Myocyte (in vitro differentiated cells): ENCODE measurements around the gene OTUB1. TPM values are rescaled to one million over a fixed set of nuclear protein-coding genes. Genes with fewer than 3 reads are reported as not detected.
A peak's percentile ranks its signal among the peaks of the same experiment; 100 is the strongest.
"Not testable (repeated sequence)": the region's sequence is repeated elsewhere in the genome, so short reads cannot be mapped to it uniquely, and the experiment has no call there.

Experiments used
- DNase-seq: peaks from one replicate; pipeline ENCODE4 v3.0.0-alpha.2; 2012; ENCODE audit warnings: low read depth
- polyA plus RNA-seq: library from polyadenylated mRNA; unstranded; fragments of >200 nt; gene quantifications from one replicate; pipeline ENCODE4 v1.2.1, GENCODE V29; 2012; ENCODE audit warnings: missing spikeins
- total RNA-seq: library from RNA; depleted of rRNA; stranded (reverse); fragments of >200 nt; gene quantifications from 2 replicates; pipeline ENCODE4 v1.2.3, GENCODE V29; 2014

OTUB1 gene, protein sequence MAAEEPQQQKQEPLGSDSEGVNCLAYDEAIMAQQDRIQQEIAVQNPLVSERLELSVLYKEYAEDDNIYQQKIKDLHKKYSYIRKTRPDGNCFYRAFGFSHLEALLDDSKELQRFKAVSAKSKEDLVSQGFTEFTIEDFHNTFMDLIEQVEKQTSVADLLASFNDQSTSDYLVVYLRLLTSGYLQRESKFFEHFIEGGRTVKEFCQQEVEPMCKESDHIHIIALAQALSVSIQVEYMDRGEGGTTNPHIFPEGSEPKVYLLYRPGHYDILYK
- 41.7 and 47.0 TPM in 2 replicates for total RNA-seq
- polyA plus RNA-seq = 88.1 TPM

DNA sequence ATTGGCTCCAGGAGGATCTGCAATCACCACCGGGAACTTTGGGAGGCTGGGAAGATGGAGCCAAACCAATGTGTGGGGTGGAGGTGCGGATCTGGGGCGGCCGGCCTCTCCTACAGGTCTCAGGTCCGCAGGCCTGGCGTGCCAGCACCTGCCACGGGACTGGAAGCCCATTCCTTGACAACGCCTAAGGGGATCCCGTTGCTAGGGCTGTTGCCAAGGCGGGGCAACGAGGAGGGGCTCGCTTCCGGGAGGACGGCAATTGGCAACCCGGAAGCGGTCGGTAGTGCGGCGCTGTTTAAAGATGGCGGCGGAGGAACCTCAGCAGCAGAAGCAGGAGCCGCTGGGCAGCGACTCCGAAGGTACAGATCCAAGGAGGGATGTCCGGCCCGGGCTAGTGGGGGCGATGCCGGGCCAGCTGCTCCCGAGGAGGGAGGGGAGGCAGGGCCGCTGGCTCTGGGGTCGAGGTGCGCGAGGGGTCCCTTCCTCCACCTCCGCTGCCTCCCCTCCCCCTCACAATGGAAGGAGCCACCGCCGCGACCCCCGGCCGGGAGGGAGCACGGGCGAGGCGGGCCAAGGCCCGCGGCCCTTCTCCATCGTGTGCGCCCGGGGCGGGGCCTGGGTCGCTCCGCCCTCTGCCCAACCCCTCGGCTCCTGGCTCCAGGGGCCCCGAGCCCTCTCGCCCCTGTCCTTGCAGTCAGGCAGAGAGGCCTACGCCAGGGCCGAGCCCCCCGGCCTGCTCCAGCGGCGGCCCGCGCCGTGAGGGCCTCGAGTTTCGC, at the start of gene OTUB1:
OTUB1 (plus strand) TSS at position 283 of the 776 bp plus-strand sequence; CDS start at position 302, 19 bp downstream.
- DNase-seq = peak; percentile 92

GRCh38 chr11:63937713-63938478, 48.3 kb upstream of the OTUB1 start:
- DNase-seq = no peak

DNA sequence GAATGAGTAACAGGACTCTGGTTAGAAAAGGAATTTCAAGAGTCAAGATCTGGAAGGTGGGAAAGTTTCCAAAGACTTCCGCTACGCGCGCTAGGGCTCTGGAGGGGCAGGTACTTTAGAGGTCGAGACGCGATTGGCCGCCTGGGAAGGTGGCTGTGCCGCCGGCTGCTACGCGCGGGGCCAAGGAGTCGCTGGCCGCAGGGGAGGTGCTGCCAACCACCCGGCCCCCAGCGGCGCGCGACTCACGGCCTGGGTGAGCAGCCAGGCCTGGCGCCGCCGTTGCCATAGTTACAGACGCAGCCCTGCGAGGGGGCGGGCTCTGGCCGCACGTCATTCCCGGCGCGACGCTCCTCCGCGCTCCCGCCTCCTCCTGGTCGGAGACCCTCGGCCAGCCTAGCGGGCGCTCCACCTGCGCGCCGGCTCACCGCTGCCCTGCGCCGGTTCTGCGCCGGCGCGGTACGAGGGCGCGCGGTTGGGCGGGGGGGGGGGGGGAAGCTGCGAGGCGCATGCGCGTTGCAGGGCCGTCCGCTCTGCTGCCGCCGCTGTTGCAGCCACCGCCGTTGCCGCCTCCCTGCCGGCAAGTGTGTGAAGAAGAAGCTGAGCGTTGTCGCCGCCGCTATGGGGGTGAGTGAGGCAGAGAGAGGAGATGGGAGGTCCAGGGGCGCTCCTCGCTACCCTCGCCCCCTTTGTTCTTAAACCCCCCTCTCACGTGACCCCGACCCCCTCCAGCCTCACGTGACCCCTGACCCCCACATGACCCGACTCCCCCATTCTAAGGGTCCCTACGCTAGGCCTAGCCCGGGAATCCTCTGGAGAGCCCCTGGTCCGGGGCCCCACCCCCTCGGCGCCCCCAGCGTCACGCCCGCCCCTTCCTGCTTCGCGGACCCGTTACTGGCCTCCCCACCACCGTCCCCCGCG, 47.5 kb upstream of the OTUB1 start, which contains the start of gene NAA40:
NAA40 (plus strand) TSS at position 524 of the 918 bp plus-strand sequence; CDS start at position 619, 95 bp downstream.
- DNase-seq = peak; percentile 92

DNA sequence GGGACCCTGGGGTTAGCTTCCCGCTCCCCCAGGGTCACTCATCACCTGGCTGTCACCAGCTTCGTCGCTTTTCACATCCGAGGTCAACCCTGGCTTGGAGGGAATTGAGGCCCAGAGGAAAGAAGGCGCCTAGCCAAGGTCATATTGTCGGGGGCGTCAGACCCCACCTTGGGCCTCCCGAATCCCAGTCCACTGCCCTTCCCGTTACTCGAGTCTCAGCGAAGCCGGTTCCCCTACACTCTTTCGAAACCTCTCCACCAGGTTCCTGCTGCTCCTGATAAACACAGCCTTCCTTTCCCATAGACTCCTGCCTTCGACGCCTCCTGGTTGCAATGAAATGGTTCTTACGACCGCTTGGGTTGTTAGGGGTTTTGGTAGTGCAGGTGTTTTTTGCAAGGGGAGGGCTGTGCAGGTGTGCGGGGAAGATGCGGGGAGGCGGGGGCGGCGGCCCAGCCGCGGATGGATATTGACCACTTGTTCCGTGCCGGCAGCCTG, 46.8 kb upstream of the OTUB1 start:
- DNase-seq = no peak

- no peak for DNase-seq
Measured at GRCh38 chr11:63940786-63941185, 45.5 kb upstream of the OTUB1 start.

DNA sequence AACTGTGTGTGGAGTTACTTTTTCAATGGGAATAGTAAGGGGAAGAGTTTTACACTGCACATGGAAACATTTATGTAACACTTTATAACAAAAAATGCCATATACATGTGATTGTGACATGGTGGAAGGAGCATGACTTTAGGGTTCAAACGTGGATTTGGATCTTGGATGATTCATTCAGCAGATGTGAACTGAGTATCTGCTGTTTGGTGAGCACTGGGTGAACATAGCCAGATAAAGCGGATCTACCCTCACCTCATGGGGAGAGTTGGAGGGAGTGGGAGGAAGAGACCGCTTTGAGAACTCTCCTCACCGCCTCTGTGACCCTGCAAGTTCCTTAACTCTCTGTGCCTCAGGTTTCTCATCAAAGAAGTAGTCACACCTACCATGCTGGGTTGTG, 44.3 kb upstream of the OTUB1 start:
- DNase-seq = no peak

DNA sequence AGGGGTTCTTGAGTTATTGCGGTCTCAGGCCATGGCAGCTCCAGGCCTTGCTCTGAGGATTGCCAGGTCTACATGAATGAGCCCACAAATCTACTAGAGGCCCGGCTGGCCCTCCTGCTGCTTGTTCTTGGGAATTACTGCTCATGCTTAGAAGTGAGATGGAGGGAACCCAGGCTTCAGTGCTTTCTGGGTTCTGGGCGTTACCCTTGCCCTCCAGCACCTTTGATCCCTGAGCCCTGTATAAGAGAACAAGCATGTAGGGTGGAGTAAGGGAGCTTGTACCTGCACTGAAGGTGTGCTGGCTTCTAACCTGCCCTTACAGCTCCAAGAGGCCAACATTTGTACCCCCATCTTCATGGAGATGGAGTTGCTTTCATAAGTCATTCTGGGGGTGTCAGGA, 43.4 kb upstream of the OTUB1 start:
- DNase-seq = no peak

DNA sequence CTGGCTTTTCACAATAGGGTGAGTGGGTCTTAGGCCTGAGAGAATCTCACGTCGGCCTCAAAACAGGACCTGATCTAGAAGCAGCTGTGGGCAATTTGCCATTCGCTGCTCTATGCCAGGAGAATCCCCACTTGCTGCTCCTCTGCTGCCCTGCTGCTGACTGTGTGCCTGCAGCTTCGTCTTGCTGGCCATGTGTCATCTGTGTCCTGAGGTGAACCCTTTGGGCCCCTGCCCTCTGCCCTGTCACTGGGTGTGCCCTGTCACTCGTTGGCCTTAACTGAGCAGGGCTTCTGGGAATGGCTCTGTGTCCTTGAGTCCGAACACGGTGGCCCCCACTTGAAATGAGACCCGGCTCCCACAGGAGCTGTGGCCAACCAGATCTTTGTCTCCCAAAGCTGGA, 41.3 kb upstream of the OTUB1 start:
- DNase-seq = peak; percentile 88

GRCh38 chr11:63945477-63946163, 40.6 kb upstream of the OTUB1 start:
- peak; percentile 75 for DNase-seq

DNA sequence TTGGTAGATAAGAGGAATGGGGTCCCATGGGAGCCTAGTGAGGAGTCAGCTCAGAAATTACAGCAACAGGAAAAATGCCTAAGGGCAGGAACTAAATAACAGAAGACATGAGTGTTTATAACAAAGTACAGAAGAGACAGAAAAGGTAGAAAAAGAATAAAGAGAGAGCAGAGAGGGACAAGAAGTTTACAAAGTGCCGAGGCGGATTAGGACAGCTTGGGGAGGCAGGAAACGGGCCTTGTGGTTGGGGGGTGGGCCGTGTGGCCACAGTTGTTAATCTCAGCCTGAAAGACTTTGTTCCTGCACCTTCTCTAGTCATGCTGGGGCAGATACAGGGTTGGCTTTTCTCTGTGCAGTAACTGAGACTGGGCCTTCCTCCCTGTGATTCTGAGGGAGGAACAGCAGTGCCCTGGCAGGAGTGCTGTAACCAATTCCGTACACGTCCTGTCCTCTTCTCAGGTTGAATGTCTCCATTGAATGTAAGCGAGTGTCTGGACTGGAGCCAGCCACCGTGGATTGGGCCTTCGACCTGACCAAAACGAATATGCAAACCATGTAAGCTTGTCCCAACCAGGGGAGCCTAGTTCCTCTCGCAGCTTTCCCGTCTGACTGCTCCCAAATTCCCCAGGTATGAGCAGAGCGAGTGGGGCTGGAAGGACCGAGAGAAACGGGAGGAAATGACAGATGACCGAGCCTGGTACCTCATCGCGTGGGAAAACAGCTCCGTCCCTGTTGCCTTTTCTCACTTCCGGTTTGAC, 34.3 kb upstream of the OTUB1 start:
- no peak for DNase-seq

DNA sequence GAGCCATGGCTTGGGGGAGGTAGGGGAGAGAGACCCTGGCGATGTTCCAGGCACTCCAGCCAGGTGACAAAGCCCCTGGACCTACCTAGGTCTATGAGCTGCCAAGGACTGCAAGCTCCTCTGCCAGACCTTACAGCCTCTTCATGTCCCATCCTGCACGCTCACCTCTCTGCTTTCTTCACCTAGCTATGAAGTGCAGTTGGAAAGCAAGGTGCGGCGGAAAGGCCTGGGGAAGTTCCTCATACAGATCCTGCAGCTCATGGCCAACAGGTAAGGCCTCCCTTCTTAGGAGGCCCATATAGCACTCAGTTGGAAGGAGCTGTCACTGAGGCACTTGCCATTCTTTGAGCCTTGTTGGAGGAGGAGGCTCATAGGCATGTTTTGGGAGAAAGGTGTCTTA, 33.7 kb upstream of the OTUB1 start:
- DNase-seq = no peak

DNA sequence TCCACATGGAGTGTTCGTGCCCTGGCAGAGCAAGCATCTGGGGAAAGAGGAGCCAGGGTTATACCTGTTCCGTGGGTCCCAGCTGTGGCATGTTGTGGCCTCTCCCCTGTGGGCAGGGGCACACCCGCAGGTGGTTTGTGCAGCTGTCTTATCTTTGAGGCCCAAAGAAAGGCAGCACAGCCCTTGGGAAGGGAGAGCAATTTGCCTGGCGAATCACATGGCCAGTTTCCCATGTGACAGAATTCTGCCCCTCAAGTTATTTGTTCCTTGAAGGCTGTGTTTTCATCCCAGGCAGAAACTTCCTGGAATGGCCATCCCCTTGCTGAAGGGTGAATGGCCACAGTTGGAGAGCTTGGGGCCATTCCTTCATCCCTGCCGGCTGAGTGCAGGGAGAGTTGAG, 28.2 kb upstream of the OTUB1 start:
- DNase-seq = peak; percentile 41

DNA sequence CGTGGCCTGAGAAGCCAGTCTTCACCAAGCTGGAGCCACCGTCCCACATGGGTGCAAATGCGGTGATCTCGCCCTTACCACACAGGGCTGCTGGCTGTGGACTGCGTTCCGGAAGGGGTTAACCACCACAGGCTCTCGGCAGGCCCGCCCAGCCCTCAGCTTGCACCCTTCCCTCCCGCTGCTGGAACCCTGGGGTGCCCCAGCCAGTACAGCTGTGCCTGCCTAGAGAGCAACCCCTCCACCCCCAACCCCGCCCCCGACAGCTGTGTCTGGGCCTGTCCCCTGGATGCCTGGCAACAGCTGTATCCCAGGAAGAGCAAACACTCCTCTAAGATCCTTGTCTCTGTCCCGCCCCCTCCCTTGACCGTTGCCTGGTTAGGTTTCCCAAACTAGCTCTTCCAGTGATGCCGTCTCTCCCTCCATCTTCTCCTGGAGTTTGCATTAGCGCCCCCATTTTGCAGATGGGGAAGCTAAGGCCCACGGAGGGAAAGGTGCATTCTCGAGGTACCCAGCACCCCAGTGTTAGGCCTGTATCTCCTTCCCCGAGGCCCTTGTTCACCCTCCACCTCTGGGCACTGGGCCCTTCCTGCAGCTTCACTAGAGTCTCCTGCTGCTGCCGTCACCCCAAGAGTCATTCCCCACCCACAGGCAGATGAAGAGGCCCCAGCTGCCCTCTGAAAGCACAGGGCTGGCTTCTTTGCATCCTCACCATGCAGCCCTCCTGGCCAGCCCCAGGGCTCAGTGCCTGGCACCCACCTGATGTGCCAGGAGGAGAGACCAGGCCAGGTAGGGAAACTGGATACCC, 24.4 kb upstream of the OTUB1 start:
- DNase-seq = peak; percentile 92

DNA sequence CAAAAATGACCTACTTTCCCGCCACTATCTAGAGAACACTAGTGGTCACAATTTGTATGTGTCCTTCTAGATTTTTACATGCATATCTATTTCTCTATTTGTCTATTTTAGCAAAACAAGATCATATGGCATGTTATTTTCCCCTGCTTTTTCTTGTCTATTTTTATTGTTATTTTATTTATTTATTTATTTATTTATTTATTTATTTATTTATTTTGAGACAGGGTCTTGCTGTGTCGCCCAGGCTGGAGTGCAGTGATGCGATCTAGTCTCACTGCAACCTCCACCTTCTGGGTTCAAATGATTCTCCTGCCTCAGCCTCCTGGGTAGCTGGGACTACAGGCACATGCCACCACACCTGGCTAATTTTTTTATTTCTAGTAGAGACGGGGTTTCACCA, 22.3 kb upstream of the OTUB1 start:
- not testable (repeated sequence) for DNase-seq

- DNase-seq = no peak
Measured at GRCh38 chr11:63966444-63966843, 19.8 kb upstream of the OTUB1 start.

DNA sequence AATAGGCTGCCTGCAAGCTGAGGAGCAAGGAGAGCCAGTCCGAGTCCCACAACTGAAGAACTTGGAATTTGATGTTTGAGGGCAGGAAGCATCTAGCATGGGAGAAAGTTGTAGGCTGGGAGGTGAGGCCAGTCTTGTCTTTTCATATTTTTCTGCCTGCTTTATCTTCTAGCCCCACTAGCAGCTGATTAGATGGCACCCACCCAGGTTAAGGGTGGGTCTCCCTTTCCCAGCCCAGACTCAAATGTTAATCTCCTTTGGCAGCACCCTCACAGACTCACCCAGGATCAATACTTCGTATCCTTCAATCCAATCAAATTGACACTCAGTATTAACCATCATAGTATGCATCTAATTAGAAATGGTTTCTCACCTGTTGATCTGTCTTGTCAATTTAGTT, 16.8 kb upstream of the OTUB1 start:
- DNase-seq = no peak

GRCh38 chr11:63970902-63971301, 15.3 kb upstream of the OTUB1 start:
- no peak for DNase-seq

GRCh38 chr11:63973912-63974258, 12.4 kb upstream of the OTUB1 start:
- not testable (repeated sequence) for DNase-seq
